Lower leg skin (tissue), 3 donors: ENCODE results near the gene ERC2.

Experiments
- POLR2A ChIP-seq, 2 donors: fragments of 450-650 bp; IDR thresholded peaks; one replicate each; pipeline ENCODE4 v1.6.1; 2016 to 2017; ENCODE audit warnings: antibody characterized with exemption in 2 of 2, mild to moderate bottlenecking in 1 of 2, moderate library complexity in 1 of 2
- TF ChIP-seq, protein P1 (sequence below), 3 donors: fragments of 450-650 bp; IDR thresholded peaks; one replicate each; pipeline ENCODE4 v1.5.1; 2016; ENCODE audit warnings: antibody characterized with exemption in 3 of 3, mild to moderate bottlenecking in 3 of 3, moderate library complexity in 2 of 3

DNA sequence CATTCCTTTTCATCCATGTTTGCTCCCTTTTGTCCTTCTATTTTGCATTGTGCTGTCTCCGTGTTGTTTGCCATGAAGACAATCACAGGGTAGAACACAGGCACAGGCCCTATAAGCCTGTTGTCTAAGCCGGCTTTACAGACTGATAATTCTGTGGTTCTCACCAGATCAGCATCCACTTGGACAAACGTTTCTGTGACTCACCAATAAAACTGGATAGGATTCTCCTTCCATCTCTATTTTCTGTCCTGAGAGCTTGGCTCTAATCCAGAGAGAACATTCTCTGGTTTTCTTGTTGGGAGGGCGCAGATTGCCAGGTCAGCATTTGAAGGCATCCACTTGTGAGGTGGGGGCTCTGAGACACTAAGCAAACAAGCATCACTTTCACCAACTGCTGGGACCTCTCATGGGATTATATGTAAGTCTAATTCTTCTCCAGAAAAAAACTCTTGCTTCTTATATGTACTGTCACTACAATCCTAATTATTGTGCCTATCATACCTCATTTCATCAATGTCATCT is 101.6 kb downstream of the ERC2 start:
- TF ChIP-seq POLR2A (IDR thresholded peaks at IDR 0.05), result no peak
- TF ChIP-seq, protein P1, sequence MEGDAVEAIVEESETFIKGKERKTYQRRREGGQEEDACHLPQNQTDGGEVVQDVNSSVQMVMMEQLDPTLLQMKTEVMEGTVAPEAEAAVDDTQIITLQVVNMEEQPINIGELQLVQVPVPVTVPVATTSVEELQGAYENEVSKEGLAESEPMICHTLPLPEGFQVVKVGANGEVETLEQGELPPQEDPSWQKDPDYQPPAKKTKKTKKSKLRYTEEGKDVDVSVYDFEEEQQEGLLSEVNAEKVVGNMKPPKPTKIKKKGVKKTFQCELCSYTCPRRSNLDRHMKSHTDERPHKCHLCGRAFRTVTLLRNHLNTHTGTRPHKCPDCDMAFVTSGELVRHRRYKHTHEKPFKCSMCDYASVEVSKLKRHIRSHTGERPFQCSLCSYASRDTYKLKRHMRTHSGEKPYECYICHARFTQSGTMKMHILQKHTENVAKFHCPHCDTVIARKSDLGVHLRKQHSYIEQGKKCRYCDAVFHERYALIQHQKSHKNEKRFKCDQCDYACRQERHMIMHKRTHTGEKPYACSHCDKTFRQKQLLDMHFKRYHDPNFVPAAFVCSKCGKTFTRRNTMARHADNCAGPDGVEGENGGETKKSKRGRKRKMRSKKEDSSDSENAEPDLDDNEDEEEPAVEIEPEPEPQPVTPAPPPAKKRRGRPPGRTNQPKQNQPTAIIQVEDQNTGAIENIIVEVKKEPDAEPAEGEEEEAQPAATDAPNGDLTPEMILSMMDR (IDR thresholded peaks at IDR 0.05), result no peak
